GM19351 (cell line): ENCODE results near the gene RGS6.
A peak's percentile ranks its signal among the peaks of the same experiment; 100 is the strongest.

Experiments used
- ATAC-seq: cut with Tn5 transposase; IDR thresholded peaks from one replicate; pipeline ENCODE4 v1.9.1; 2021; ENCODE audit warnings: mild to moderate bottlenecking, moderate library complexity; ENCODE audit not compliant: unreplicated experiment

Gene RGS6

DNA sequence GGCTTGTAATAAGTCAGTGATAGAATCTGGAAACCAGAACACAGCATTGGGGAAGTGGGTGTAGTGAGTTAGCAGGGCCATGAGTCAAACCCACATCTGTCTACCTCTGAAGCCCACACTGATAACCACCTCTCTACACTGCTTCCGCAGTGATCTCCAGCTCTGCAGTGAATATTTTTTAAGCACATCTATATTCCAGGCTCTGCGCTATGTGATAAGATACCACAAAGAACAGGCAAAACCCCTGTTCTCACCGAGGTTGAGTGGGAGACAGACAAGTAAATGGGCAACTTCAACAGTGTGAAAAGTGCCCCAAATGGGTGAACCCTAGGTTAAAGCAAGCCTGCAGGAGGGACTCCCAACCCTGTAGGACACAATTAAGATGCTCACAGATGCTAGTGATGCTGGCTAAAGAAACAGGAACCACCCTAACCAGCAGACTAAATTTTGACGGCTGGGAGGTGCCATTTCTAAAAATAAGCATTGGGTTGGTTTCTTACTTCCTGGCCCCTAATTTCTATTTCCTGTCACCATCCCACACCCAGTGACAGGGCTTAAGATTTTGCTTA lies 586.7 kb downstream of the RGS6 start:
- ATAC-seq, result peak; percentile 65

DNA sequence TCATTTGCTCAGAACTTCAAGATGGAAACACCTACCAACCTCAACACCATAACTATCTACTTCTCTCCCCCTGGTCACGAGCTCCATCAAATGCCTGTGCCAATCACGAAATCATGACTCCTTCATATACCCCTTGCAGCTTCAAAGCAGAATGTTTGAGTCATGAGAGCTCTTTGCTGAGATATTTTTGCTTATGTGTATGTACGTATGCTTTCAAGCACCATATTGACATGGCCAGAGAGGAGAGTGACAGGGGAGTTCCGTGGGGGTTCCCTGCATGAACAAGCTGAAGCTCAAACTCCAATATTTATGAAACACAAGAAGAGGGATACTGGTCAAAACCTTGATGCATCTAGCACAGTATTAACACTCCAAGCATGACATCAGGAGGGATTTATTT lies 587.3 kb downstream of the RGS6 start:
- peak; percentile 7 for ATAC-seq

GRCh38 chr14:72521045-72521444 lies 588.8 kb downstream of the RGS6 start:
- ATAC-seq, result peak; percentile 38

GRCh38 chr14:72521968-72522741 lies 589.9 kb downstream of the RGS6 start:
- no peak for ATAC-seq

DNA sequence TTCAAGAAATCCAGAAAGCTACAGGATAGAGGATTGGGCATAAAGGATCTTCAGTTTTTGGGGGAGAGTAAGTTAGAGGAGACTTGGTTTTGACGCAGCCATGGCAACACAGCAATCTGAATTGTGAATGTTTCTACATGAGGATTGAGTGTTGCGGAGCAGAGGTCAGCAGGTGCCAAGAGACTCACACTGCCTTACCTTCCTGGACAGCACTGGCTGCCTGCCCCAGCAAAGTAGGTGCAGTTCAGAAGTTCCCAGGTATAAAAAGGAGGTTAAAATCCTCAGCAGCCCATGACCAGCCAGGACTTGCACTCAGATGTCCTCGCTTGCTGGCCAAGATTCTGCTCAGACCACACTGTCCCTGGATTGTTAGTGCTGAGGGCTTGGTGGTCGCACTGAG lies 590.6 kb downstream of the RGS6 start:
- no peak for ATAC-seq

- no peak for ATAC-seq
These were observed 591.4 kb downstream of the RGS6 start for GRCh38 chr14:72523424-72524294.

DNA sequence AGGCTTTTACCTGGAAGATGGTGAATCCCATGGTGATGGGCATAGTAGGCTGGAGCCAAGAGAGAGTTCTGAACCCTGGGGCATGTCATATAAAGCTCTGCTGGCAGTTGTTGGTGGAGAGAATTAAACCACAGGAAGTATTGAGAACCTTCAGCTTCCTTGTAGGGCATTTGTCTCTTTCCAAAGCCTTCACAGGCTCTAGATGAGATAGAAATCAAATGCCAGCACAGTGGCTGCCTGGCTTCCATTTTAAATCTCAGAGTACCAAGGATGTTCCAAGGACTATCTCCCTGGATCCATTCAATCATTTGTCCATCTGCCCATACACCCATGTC lies 592.0 kb downstream of the RGS6 start:
- ATAC-seq, result no peak

DNA sequence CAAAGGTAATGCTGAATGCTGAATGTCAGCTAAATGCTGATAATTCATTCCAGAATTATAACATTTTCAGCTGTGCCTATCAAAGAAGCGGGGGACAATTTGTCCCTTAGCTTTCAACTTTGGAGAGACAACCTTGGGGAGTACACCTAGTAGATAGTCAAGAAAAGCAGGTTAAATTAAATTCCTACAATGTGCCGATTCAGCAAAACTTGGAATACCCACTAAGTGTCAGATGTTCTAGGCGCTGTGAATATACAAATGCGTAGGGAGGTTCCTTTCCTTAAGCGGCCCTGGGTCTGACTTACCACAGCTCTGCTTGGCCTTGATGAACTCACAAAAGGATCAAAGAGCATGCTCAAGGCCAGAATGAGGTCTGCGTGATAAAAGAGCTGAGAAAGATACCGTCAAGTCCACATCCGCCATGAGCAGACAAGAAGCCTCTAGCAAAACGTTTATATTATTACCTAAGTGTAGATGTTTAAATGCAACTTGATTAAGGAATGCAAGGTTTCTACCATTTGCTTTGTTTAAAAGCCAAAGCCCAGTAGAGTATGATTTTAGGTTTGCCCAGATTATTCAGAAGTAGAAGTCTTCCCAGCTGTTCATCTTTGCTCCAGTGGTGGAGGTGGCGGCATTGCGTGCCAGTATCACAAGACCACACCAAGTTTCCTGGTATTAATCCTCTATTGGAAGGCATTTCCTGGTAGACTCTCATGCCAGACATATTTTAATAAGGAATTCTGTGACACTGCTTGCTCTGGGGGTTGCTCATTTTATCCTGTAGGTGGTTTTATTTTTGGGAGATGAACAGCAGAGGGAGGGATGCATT lies 593.1 kb downstream of the RGS6 start:
- ATAC-seq, result no peak

GRCh38 chr14:72527591-72527990 lies 595.4 kb downstream of the RGS6 start:
- no peak for ATAC-seq

DNA sequence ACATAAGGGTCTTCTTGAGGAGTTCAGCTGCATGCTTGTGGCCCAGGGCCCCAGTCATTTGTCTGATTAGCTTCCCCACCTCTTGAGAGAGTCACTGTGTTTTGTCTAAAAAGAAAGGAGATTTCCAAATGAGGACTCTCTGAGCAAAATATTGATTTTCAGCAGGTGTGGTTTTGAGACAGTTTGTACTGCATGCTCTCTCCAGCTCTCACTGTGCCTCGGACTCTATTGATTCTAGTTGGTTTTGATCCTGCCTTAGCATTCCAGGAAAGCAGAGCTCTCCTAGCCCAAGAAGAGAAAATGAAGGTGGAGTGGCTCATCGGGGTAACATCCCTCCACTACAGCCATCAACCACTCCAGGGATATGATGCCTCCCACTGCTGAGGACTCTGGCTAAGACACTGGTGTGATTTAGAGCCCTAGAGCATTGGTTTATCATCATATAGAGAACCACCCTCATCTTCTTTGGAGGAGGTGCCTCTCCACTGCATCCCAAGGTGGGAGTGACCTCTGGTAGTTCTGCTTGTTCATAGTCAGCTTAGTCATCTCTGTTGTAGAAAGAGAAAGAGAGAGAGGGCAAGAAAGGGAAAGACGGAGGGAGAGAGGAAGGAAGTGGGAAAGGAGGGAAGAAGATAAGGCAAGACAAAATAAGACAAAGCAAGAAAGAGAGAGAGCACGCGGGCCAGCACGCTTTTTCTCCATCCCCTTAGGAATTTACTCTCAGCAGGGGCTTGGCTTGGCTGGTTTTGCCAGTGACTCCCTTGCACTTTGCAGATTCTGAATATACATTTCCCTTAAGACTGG lies 596.0 kb downstream of the RGS6 start:
- no peak for ATAC-seq

DNA sequence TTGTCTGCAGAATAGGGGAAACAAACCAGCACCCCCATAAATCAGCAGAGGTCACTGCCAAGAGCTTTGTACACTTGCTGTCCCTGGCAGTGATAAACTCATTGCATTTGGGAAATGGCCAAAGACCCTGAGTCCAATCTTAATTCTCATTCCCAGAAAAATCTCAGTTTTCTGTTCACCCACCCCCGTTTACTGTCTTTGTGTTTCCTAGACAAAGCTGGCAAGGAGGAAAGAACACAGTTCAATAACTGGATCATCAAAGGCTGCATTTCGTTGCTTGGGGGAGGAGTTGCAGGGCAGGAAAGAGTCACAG lies 596.6 kb downstream of the RGS6 start:
- ATAC-seq, result no peak

- no peak for ATAC-seq
These were observed 600.6 kb downstream of the RGS6 start for GRCh38 chr14:72532686-72533454.

GRCh38 chr14:72535485-72535884 lies 603.3 kb downstream of the RGS6 start:
- ATAC-seq, result no peak

DNA sequence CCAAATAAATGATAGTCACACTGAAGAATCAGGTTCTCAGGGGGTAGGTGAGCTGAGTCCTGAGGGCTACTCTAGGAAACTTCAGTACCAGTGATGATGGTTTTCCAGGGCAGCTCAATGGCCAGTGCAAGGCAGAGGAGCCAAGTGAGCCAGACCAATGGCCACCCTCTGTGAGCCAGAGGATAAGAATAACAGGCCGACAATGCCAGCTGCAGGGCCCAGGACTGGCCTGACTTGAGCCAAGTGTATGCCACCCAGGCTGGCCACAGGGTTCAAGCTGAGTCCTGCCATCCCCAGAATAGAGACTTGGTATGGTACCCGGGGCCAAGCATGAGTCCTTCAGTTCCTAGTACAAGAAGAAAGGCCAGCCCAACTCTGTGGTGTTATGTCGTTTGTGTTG lies 606.2 kb downstream of the RGS6 start:
- no peak for ATAC-seq

GRCh38 chr14:72539661-72540315 lies 607.6 kb downstream of the RGS6 start:
- no peak for ATAC-seq

DNA sequence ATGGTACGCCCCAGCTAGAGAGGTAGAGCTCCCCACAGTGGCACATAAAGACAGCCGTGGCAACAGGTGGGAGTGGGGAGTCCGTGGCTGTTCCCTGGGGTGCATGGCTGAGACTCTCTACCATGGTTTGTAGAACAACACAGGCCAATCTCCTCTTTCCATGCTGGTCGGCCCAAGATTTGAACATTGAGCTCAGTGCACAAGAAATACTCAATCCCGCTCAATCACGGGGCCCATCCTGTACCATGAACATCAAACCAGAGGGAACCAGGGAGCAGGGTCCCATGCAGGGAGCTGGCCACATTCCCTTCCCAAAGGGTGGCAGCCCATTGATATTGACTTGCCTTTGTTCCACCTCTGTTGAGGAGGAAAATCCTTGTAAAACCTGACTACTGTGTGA lies 608.6 kb downstream of the RGS6 start:
- no peak for ATAC-seq

GRCh38 chr14:72541546-72541945 lies 609.3 kb downstream of the RGS6 start:
- ATAC-seq, result no peak

GRCh38 chr14:72543341-72543740 lies 611.1 kb downstream of the RGS6 start:
- no peak for ATAC-seq
